HepG2 (cell line): ENCODE results near the gene DPP6. TPM values are rescaled to one million over a fixed set of nuclear protein-coding genes. Genes with fewer than 3 reads are reported as not detected.

Experiments used
- ATAC-seq: fragments of 200-7000 bp; cut with Tn5 transposase; 3 replicates; pipeline ENCODE4 v1.9.1; 2020; ENCODE audit warnings: mild to moderate bottlenecking, moderate library complexity
- BruUV-seq: library from RNA; stranded (reverse); fragments of 400-500 nt; replicated peaks from 2 replicates; lab custom pipeline; 2021; lab: Mats Ljungman, UMichigan
- CTCF ChIA-PET: fragments of 300-600 bp; formaldehyde crosslinking; extraction: SDS; loops from one replicate; lab custom pipeline; 2021; ENCODE audit warnings: low total read pairs, inconsistent platforms, low intra/inter-chr PET ratio; lab: Yijun Ruan, JAX
- POLR2A ChIA-PET: fragments of 350-600 bp; sonication (Branson Sonifier 250); formaldehyde crosslinking; loops from one replicate; lab custom pipeline; 2020; ENCODE audit warnings: antibody characterized with exemption, inconsistent platforms; lab: Yijun Ruan, JAX
- DNase-seq: peaks from one replicate; pipeline ENCODE4 v3.0.0-alpha.2; 2015; ENCODE audit warnings: low spot score
- FAIRE-seq: peaks from 3 replicates; lab custom pipeline; 2011; peaks lifted over from hg19 to GRCh38; lab: Jason Lieb, UNC
- H2AFZ ChIP-seq: one replicate; pipeline ENCODE4 v1.6.1; 2011; ENCODE audit warnings: low read length, inconsistent platforms
- H3K27ac ChIP-seq: fragments of 300-600 bp; 3 replicates; pipeline ENCODE4 v1.8.0; 2011; ENCODE audit warnings: mixed run types, mild to moderate bottlenecking, mixed read lengths, low read length, inconsistent platforms; ENCODE audit not compliant: insufficient read depth; ENCODE audit errors: extremely low read length
- H3K27me3 ChIP-seq, 2 experiments: fragments of 200-600 bp in 1 of 2; 2 replicates in 1 of 2; 3 replicates in 1 of 2; pipeline versions ENCODE4 v1.6.0 to v1.8.0; 2011; ENCODE audit warnings: low read length in 2 of 2, mild to moderate bottlenecking in 2 of 2, moderate library complexity in 2 of 2, inconsistent platforms in 1 of 2; ENCODE audit not compliant: insufficient read depth in 2 of 2, control insufficient read depth in 1 of 2
- H3K36me3 ChIP-seq, 2 experiments: fragments of 200-600 bp in 1 of 2; replicated peaks in 1 of 2; 2 replicates in 1 of 2; 3 replicates in 1 of 2; pipeline versions ENCODE4 v1.5.1 to v1.8.0; 2011; ENCODE audit warnings: low read length in 2 of 2, inconsistent platforms in 1 of 2; ENCODE audit not compliant: insufficient read depth in 2 of 2, control insufficient read depth in 1 of 2
- H3K4me1 ChIP-seq: 2 replicates; pipeline ENCODE4 v1.5.1; 2012; ENCODE audit warnings: low read length, inconsistent platforms; ENCODE audit not compliant: insufficient read depth
- H3K4me2 ChIP-seq: 2 replicates; pipeline ENCODE4 v1.6.0; 2011; ENCODE audit warnings: low read depth, low read length, inconsistent platforms
- H3K4me3 ChIP-seq, 3 experiments: fragments of 200-600 bp in 1 of 3; sonication (generic), shearing (Covaris generic) in 1 of 3; replicated peaks in 1 of 3; 2 replicates each; pipeline ENCODE4 v1.5.1; 2011 to 2016; ENCODE audit warnings: low read length in 3 of 3, inconsistent platforms in 2 of 3, low read depth in 2 of 3, mild to moderate bottlenecking in 2 of 3, control low read depth in 1 of 3, mixed read lengths in 1 of 3; ENCODE audit not compliant: insufficient read depth in 1 of 3
- H3K79me2 ChIP-seq: one replicate; pipeline ENCODE4 v1.6.1; 2011; ENCODE audit warnings: low read length, inconsistent platforms; ENCODE audit not compliant: insufficient read depth
- H3K9ac ChIP-seq: 2 replicates; pipeline ENCODE4 v1.6.0; 2011; ENCODE audit warnings: mild to moderate bottlenecking, low read depth, low read length, inconsistent platforms; ENCODE audit not compliant: insufficient read depth
- H3K9me3 ChIP-seq: 2 replicates; pipeline ENCODE4 v1.5.1; 2012; ENCODE audit warnings: mild to moderate bottlenecking, low read length
- H4K20me1 ChIP-seq: 2 replicates; pipeline ENCODE4 v1.6.0; 2011; ENCODE audit warnings: inconsistent platforms, mild to moderate bottlenecking, low read length, moderate library complexity; ENCODE audit not compliant: insufficient read depth
- FLYWCH1 ChIP-seq: sonication (generic); formaldehyde crosslinking; IDR thresholded peaks from 2 replicates; pipeline ENCODE4 v1.8.1; 2023; ENCODE audit warnings: mild to moderate bottlenecking, missing genetic modification reagents
- MTA3 ChIP-seq: sonication (generic); formaldehyde crosslinking; IDR thresholded peaks from 2 replicates; pipeline ENCODE4 v1.4.0; 2020; ENCODE audit warnings: missing genetic modification reagents
- NFYC ChIP-seq: IDR thresholded peaks from 2 replicates; pipeline ENCODE4 v1.6.1; 2016; ENCODE audit warnings: missing genetic modification reagents, missing compliant biosample characterization
- NR3C1 ChIP-seq: sonication (generic); formaldehyde crosslinking; IDR thresholded peaks from 2 replicates; pipeline ENCODE4 v1.4.0; 2020; ENCODE audit warnings: missing genetic modification reagents
- ZNF264 ChIP-seq: sonication (generic); formaldehyde crosslinking; IDR thresholded peaks from 2 replicates; pipeline ENCODE4 v1.4.0; 2020; ENCODE audit warnings: missing genetic modification reagents
- ZNF33B ChIP-seq: sonication (generic); formaldehyde crosslinking; IDR thresholded peaks from 2 replicates; pipeline ENCODE4 v1.5.1; 2020; ENCODE audit warnings: mild to moderate bottlenecking, missing genetic modification reagents
- ZNF343 ChIP-seq: sonication (generic); formaldehyde crosslinking; IDR thresholded peaks from 2 replicates; pipeline ENCODE4 v1.4.0; 2020; ENCODE audit warnings: mild to moderate bottlenecking, missing genetic modification reagents
- ZNF549 ChIP-seq: sonication (generic); formaldehyde crosslinking; IDR thresholded peaks from 2 replicates; pipeline ENCODE4 v1.5.0; 2020; ENCODE audit warnings: missing genetic modification reagents
- ZNF598 ChIP-seq: sonication (generic); formaldehyde crosslinking; IDR thresholded peaks from 2 replicates; pipeline ENCODE4 v1.5.1; 2020; ENCODE audit warnings: mild to moderate bottlenecking, missing genetic modification reagents, borderline replicate concordance
- WGBS: methylation state at CpG from one replicate; pipeline ENCODE4 v1.1.6; 2017; ENCODE audit warnings: low lambda C conversion rate; 5-methylcytosine and 5-hydroxymethylcytosine counted together
- in situ Hi-C: cut with HindIII; loops from 2 replicates; pipeline ENCODE4 v1.10.0; 2017; ENCODE audit warnings: low pct_unique_long_range_greater_than_20kb; ENCODE audit not compliant: extremely low pct_ligation_motif_present
- intact Hi-C: fragments of 100-400 bp; cut with micrococcal nuclease; formaldehyde crosslinking; loops from one replicate; pipeline ENCODE4 v1.10.0; 2022; ENCODE audit not compliant: unreplicated experiment
- polyA plus RNA-seq, 8 experiments: library from polyadenylated mRNA; depleted of rRNA in 3 of 8; stranded (reverse) in 7 of 8; unstranded in 1 of 8; fragments of >200 nt; fragmentation: Illumina TruSeq in 4 of 8; extraction: Trizol in 4 of 8; gene quantifications; 2 replicates each; pipeline versions ENCODE4 v1.2.1 to v1.2.3, GENCODE V29; 2011 to 2016; ENCODE audit warnings: low read depth in 4 of 8, missing spikeins in 1 of 8, mixed read lengths in 1 of 8; ENCODE audit not compliant: insufficient read depth in 1 of 8
- total RNA-seq, 5 experiments: library from RNA; depleted of rRNA; stranded (reverse); fragments of >200 nt; fragmentation: Illumina TruSeq; extraction: Trizol; gene quantifications; 2 replicates each; pipeline ENCODE4 v1.2.3, GENCODE V29; 2016; ENCODE audit warnings: low read depth in 1 of 5
- TF ChIP-seq, protein P1 (sequence below): sonication (generic); formaldehyde crosslinking; IDR thresholded peaks from 2 replicates; pipeline ENCODE4 v1.5.1; 2020; ENCODE audit warnings: missing genetic modification reagents, mild to moderate bottlenecking, borderline replicate concordance
- TF ChIP-seq, protein P2 (sequence below): sonication (generic); formaldehyde crosslinking; IDR thresholded peaks from 2 replicates; pipeline ENCODE4 v1.5.1; 2020; ENCODE audit warnings: mild to moderate bottlenecking, missing genetic modification reagents
- TF ChIP-seq, protein P3 (sequence below): sonication (generic); formaldehyde crosslinking; IDR thresholded peaks from 2 replicates; pipeline ENCODE4 v1.9.0; 2021; ENCODE audit warnings: missing genetic modification reagents, borderline replicate concordance

The DPP6 gene
- total and polyA plus RNA-seq, 2 of the 13 experiments (the other 11 are each of a cell fraction or from before 2014, with no cell fraction given), result not detected

DNA sequence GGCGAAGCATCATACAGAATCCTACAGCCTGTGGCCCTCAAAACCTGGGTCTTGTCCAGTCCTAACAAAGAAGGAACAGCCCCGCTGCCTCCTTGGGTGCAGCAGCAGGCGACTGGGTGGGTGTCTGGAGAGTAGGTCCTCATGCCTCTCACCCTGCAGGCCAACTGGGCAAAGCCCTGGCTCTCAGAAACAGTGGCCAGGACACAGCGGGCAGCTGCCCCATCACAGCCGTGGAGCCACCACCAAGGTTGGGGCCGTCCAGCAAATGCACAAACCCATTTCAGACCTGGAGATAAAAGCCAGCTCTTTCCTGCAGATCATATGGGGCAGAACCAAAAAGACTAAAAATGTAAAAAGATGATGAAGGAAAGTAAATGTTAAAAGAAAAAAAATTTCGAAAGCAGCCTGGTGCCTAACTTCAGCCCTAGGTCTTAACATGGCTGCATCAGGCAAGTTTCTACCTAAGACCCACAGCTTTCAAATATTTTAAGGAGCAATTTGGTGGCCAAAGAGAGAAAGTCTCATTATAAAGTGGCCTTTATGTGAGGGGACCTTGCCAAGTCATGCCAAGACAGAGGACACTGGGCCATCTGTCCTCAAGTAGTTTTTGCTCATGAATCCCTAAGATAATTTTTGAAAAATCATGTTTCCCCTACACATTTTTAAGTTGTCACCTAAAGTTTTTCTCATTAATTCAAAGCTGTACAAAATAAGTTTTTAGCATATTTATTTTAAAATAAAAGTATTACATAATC is 808.6 kb downstream of the DPP6 start:
- H3K9me3 ChIP-seq, result no peaks in the 10 kb centered on the region
- H3K79me2 ChIP-seq, result no peaks in the 10 kb centered on the region
- FAIRE-seq (no peak), DNase-seq (no peak), ATAC-seq (no peak)
- BruUV-seq, result no TSS peak
- H3K9ac ChIP-seq, result no peak overlapping the region
- no peaks in the 10 kb centered on the region for H3K4me1 ChIP-seq
- H3K27me3 ChIP-seq, result peaks cover 4 to 59% of the 10 kb centered on the region in 2 experiments; a peak in 3 of 5 replicates
- H3K4me2 ChIP-seq, result no peak overlapping the region
- no peaks in the 10 kb centered on the region; the same call in 1 of the 2 replicates for H4K20me1 ChIP-seq
- ChIA-PET POLR2A (no interaction called here), CTCF (no interaction called here)
- WGBS, result 2% methylated on average over 4 of the region's 7 CpGs
- no peak overlapping the region for H3K4me3 ChIP-seq
- H3K27ac ChIP-seq, result no peak overlapping the region
- in situ Hi-C loops (no loop called here), intact Hi-C loops (no loop called here)
- no peak overlapping the region for H2AFZ ChIP-seq
- H3K36me3 ChIP-seq, result no peaks in the 10 kb centered on the region
- TF ChIP-seq ZNF33B, result no peak
- TF ChIP-seq FLYWCH1 (CRISPR knock-in tag), result no peak
- TF ChIP-seq ZNF343, result no peak
- TF ChIP-seq ZNF549, result no peak
- no peak for TF ChIP-seq MTA3 (CRISPR knock-in tag)
- no peak for TF ChIP-seq ZNF598 (CRISPR knock-in tag)
- no peak for TF ChIP-seq NR3C1 (CRISPR knock-in tag)
- TF ChIP-seq, protein P1, sequence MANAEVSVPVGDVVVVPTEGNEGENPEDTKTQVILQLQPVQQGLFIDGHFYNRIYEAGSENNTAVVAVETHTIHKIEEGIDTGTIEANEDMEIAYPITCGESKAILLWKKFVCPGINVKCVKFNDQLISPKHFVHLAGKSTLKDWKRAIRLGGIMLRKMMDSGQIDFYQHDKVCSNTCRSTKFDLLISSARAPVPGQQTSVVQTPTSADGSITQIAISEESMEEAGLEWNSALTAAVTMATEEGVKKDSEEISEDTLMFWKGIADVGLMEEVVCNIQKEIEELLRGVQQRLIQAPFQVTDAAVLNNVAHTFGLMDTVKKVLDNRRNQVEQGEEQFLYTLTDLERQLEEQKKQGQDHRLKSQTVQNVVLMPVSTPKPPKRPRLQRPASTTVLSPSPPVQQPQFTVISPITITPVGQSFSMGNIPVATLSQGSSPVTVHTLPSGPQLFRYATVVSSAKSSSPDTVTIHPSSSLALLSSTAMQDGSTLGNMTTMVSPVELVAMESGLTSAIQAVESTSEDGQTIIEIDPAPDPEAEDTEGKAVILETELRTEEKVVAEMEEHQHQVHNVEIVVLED (CRISPR knock-in tag), result no peak
- TF ChIP-seq, protein P2, sequence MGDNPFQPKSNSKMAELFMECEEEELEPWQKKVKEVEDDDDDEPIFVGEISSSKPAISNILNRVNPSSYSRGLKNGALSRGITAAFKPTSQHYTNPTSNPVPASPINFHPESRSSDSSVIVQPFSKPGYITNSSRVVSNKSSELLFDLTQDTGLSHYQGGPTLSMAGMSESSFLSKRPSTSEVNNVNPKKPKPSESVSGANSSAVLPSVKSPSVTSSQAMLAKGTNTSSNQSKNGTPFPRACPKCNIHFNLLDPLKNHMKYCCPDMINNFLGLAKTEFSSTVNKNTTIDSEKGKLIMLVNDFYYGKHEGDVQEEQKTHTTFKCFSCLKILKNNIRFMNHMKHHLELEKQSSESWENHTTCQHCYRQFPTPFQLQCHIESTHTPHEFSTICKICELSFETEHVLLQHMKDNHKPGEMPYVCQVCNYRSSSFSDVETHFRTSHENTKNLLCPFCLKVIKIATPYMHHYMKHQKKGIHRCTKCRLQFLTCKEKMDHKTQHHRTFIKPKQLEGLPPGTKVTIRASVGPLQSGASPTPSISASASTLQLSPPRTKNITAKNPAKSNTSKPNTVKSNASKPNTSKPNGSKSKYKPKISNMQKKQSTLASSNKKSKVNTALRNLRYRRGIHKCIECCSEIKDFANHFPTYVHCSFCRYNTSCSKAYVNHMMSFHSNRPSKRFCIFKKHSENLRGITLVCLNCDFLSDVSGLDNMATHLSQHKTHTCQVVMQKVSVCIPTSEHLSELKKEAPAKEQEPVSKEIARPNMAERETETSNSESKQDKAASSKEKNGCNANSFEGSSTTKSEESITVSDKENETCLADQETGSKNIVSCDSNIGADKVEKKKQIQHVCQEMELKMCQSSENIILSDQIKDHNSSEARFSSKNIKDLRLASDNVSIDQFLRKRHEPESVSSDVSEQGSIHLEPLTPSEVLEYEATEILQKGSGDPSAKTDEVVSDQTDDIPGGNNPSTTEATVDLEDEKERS (CRISPR knock-in tag), result no peak
- TF ChIP-seq, protein P3, sequence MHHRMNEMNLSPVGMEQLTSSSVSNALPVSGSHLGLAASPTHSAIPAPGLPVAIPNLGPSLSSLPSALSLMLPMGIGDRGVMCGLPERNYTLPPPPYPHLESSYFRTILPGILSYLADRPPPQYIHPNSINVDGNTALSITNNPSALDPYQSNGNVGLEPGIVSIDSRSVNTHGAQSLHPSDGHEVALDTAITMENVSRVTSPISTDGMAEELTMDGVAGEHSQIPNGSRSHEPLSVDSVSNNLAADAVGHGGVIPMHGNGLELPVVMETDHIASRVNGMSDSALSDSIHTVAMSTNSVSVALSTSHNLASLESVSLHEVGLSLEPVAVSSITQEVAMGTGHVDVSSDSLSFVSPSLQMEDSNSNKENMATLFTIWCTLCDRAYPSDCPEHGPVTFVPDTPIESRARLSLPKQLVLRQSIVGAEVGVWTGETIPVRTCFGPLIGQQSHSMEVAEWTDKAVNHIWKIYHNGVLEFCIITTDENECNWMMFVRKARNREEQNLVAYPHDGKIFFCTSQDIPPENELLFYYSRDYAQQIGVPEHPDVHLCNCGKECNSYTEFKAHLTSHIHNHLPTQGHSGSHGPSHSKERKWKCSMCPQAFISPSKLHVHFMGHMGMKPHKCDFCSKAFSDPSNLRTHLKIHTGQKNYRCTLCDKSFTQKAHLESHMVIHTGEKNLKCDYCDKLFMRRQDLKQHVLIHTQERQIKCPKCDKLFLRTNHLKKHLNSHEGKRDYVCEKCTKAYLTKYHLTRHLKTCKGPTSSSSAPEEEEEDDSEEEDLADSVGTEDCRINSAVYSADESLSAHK (CRISPR knock-in tag), result no peak
- no peak for TF ChIP-seq NFYC (CRISPR knock-in tag)
- no peak for TF ChIP-seq ZNF264 (CRISPR knock-in tag)
